GM12878 (cell line): ENCODE data around the gene TACR3. TPM values are rescaled to one million over a fixed set of nuclear protein-coding genes. Genes with fewer than 3 reads are reported as not detected.

ENCODE experiments used
- ATAC-seq: fragments of 200-7000 bp; cut with Tn5 transposase; 3 replicates; pipeline ENCODE4 v1.9.1; 2020; ENCODE audit warnings: mild to moderate bottlenecking, moderate library complexity
- BruUV-seq: library from RNA; stranded (reverse); fragments of 400-500 nt; replicated peaks from 2 replicates; lab custom pipeline; 2021; lab: Mats Ljungman, UMichigan
- CTCF ChIA-PET: fragments of 300-600 bp; sonication (Branson Sonifier 250); formaldehyde crosslinking; extraction: SDS; loops from one replicate; lab custom pipeline; 2021; ENCODE audit warnings: inconsistent platforms; lab: Yijun Ruan, JAX
- POLR2A ChIA-PET: fragments of 350-600 bp; formaldehyde crosslinking; extraction: SDS; loops from one replicate; lab custom pipeline; 2021; ENCODE audit warnings: inconsistent platforms; lab: Charles Lee
- RAD21 ChIA-PET: fragments of 300-600 bp; sonication (Branson Sonifier 250); formaldehyde crosslinking; loops from one replicate; lab custom pipeline; 2023; ENCODE audit warnings: antibody characterized with exemption; ENCODE audit not compliant: unreplicated experiment; lab: Charles Lee
- SMC1A ChIA-PET: fragments of 300-600 bp; sonication (Branson Sonifier 250); formaldehyde crosslinking; loops from one replicate; lab custom pipeline; 2023; ENCODE audit not compliant: unreplicated experiment, uncharacterized antibody; lab: Charles Lee
- DNase-seq: peaks from one replicate; pipeline ENCODE4 v3.0.0-alpha.2; 2011; ENCODE audit warnings: low read depth, low spot score
- FAIRE-seq: peaks from 3 replicates; lab custom pipeline; 2011; peaks lifted over from hg19 to GRCh38; lab: Jason Lieb, UNC
- H2AFZ ChIP-seq: 2 replicates; pipeline ENCODE4 v1.6.0; 2011; ENCODE audit warnings: low read depth, low read length, control low read depth; ENCODE audit not compliant: control insufficient read depth
- H3K27ac ChIP-seq: 2 replicates; pipeline ENCODE4 v1.5.1; 2011; ENCODE audit warnings: control low read depth; ENCODE audit not compliant: control insufficient read depth, insufficient read depth
- H3K27me3 ChIP-seq, 2 experiments: replicated peaks in 1 of 2; 2 replicates each; pipeline versions ENCODE4 v1.6.0 to v1.6.1; 2011; ENCODE audit warnings: low read length in 1 of 2; ENCODE audit not compliant: control insufficient read depth in 2 of 2, insufficient read depth in 2 of 2
- H3K36me3 ChIP-seq, 2 experiments: 2 replicates each; pipeline ENCODE4 v1.5.1; 2011; ENCODE audit warnings: low read length in 1 of 2; ENCODE audit not compliant: control insufficient read depth in 2 of 2, insufficient read depth in 2 of 2
- H3K4me1 ChIP-seq: 2 replicates; pipeline ENCODE4 v1.6.1; 2011; ENCODE audit warnings: mild to moderate bottlenecking, low read length, moderate library complexity, mixed read lengths; ENCODE audit not compliant: control insufficient read depth, insufficient read depth
- H3K4me2 ChIP-seq: 2 replicates; pipeline ENCODE4 v1.6.0; 2011; ENCODE audit warnings: control low read depth; ENCODE audit not compliant: control insufficient read depth, insufficient read depth
- H3K4me3 ChIP-seq: fragments of 200-600 bp; sonication (generic); 2 replicates; pipeline ENCODE4 v1.5.1; 2016
- H3K79me2 ChIP-seq: 2 replicates; pipeline ENCODE4 v1.6.0; 2011; ENCODE audit warnings: low read length; ENCODE audit not compliant: control insufficient read depth, insufficient read depth
- H3K9ac ChIP-seq: 2 replicates; pipeline ENCODE4 v1.8.0; 2011; ENCODE audit warnings: low read length, control low read depth, mixed read lengths; ENCODE audit not compliant: control insufficient read depth, insufficient read depth
- H3K9me3 ChIP-seq: replicated peaks from 3 replicates; pipeline ENCODE4 v1.5.1; 2011; ENCODE audit warnings: mild to moderate bottlenecking, low read length; ENCODE audit not compliant: control insufficient read depth, insufficient read depth
- H4K20me1 ChIP-seq: 2 replicates; pipeline ENCODE4 v1.6.0; 2011; ENCODE audit not compliant: control insufficient read depth, insufficient read depth
- CHD4 ChIP-seq: fragments of 200-600 bp; sonication (generic); IDR thresholded peaks from 2 replicates; pipeline ENCODE4 v1.6.1; 2016; ENCODE audit warnings: mild to moderate bottlenecking
- CREM ChIP-seq: IDR thresholded peaks from 2 replicates; pipeline ENCODE4 v1.6.1; 2014; ENCODE audit warnings: antibody characterized with exemption, low read depth
- E4F1 ChIP-seq: fragments of 450-650 bp; IDR thresholded peaks from 2 replicates; pipeline ENCODE4 v1.6.1; 2018; ENCODE audit warnings: borderline replicate concordance, mild to moderate bottlenecking; ENCODE audit not compliant: partially characterized antibody
- EP300 ChIP-seq, 2 experiments: fragments of 150-350 bp in 1 of 2; IDR thresholded peaks; 2 replicates each; pipeline ENCODE4 v1.6.1; 2011 to 2012; ENCODE audit warnings: low read depth in 2 of 2, low read length in 2 of 2, borderline replicate concordance in 1 of 2, improper control_type of control experiment in 1 of 2, inconsistent platforms in 1 of 2; ENCODE audit not compliant: control insufficient read depth in 1 of 2
- KLF5 ChIP-seq: fragments of 450-650 bp; IDR thresholded peaks from 2 replicates; pipeline ENCODE4 v1.6.1; 2014; ENCODE audit warnings: mild to moderate bottlenecking; ENCODE audit not compliant: partially characterized antibody
- MAX ChIP-seq: IDR thresholded peaks from 2 replicates; pipeline ENCODE4 v1.6.1; 2012; ENCODE audit warnings: low read depth, low read length, improper control_type of control experiment
- NBN ChIP-seq: fragments of 450-650 bp; IDR thresholded peaks from 2 replicates; pipeline ENCODE4 v1.6.1; 2016
- NR2C1 ChIP-seq: fragments of 450-650 bp; IDR thresholded peaks from 2 replicates; pipeline ENCODE4 v1.6.1; 2017; ENCODE audit warnings: antibody characterized with exemption, mild to moderate bottlenecking, moderate library complexity
- PAX8 ChIP-seq: fragments of 450-650 bp; IDR thresholded peaks from 2 replicates; pipeline ENCODE4 v1.6.1; 2017; ENCODE audit warnings: mild to moderate bottlenecking, moderate library complexity
- RAD21 ChIP-seq: IDR thresholded peaks from 2 replicates; pipeline ENCODE4 v1.6.1; 2011; ENCODE audit warnings: mild to moderate bottlenecking, low read depth, low read length, moderate library complexity; ENCODE audit not compliant: insufficient read depth
- RFX5 ChIP-seq: IDR thresholded peaks from 2 replicates; pipeline ENCODE4 v1.6.1; 2011; ENCODE audit warnings: low read depth, low read length, improper control_type of control experiment
- SIX5 ChIP-seq: IDR thresholded peaks from 2 replicates; pipeline ENCODE4 v1.6.1; 2011; ENCODE audit warnings: mild to moderate bottlenecking, low read depth, low read length, moderate library complexity; ENCODE audit not compliant: severe bottlenecking
- TBL1XR1 ChIP-seq: IDR thresholded peaks from 2 replicates; pipeline ENCODE4 v1.6.1; 2012; ENCODE audit warnings: low read depth, low read length, improper control_type of control experiment
- TCF3 ChIP-seq: IDR thresholded peaks from 2 replicates; pipeline ENCODE4 v1.6.1; 2012; ENCODE audit warnings: low read depth, mild to moderate bottlenecking, low read length, borderline replicate concordance; ENCODE audit not compliant: insufficient read depth
- WGBS: methylation state at CpG from one replicate; pipeline ENCODE4 v1.1.6; 2016; ENCODE audit warnings: low lambda C conversion rate; ENCODE audit not compliant: insufficient replicate concordance, insufficient coverage; ENCODE audit errors: missing lambda C conversion rate; 5-methylcytosine and 5-hydroxymethylcytosine counted together
- in situ Hi-C: fragments of 300-500 bp; cut with MboI; formaldehyde crosslinking; loops from 9 replicates; pipeline ENCODE4 v1.14.3; 2018; ENCODE audit warnings: mixed read lengths
- intact Hi-C: fragments of 100-400 bp; cut with micrococcal nuclease; formaldehyde crosslinking; loops from one replicate; pipeline ENCODE4 v1.14.2; 2022; ENCODE audit not compliant: unreplicated experiment
- polyA plus RNA-seq, 11 experiments: library from polyadenylated mRNA; depleted of rRNA in 4 of 11; unstranded in 6 of 11; stranded (reverse) in 5 of 11; fragments of >200 nt; fragmentation: Nextera tagmentation in 4 of 11; fragmentation: Illumina TruSeq in 1 of 11; extraction: Ambion mirVana in 4 of 11; extraction: Trizol in 1 of 11; gene quantifications; 1 replicate in 1 of 11; 2 replicates in 10 of 11; pipeline versions ENCODE4 v1.2.1 to v1.2.3, GENCODE V29; 2011 to 2016; ENCODE audit warnings: inconsistent platforms in 2 of 11, missing spikeins in 2 of 11, low read depth in 1 of 11
- total RNA-seq, 4 experiments: library from RNA; depleted of rRNA in 3 of 4; stranded (reverse); fragments of >200 nt in 3 of 4; fragmentation: Illumina TruSeq in 1 of 4; extraction: Trizol in 1 of 4; gene quantifications; 2 replicates each; pipeline versions ENCODE4 v1.2.1 to v1.2.3, GENCODE V29; 2013 to 2021
- TF ChIP-seq, protein P1 (sequence below): fragments of 450-650 bp; conservative IDR thresholded peaks from 2 replicates; pipeline ENCODE4 v1.6.1; 2017; ENCODE audit warnings: mild to moderate bottlenecking, moderate library complexity
- TF ChIP-seq, protein P2 (sequence below): fragments of 450-650 bp; formaldehyde crosslinking; IDR thresholded peaks from 2 replicates; pipeline ENCODE4 v1.4.0; 2022; ENCODE audit warnings: mild to moderate bottlenecking, moderate library complexity

TACR3 gene
- total and polyA plus RNA-seq, 10 of the 15 experiments (the other 5 are each of a cell fraction or from before 2014, with no cell fraction given): not detected

GRCh38 chr4:103720661-103721060, 876 bp upstream of the TACR3 start:
- H3K9me3 ChIP-seq: no peaks in the 10 kb centered on the region
- ATAC-seq (no peak), DNase-seq (no peak), FAIRE-seq (no peak)
- WGBS: 29% methylated on average over 8 of the region's 8 CpGs
- in situ Hi-C loops: no loop called here
- ChIA-PET RAD21 (no interaction called here), SMC1A (no interaction called here), POLR2A (interaction anchor here (0.6 kb wide), 1 partner anchor 38 kb away, joined by 4 read pairs; no protein-coding TSS in a partner anchor), CTCF (no interaction called here)
- no peaks in the 10 kb centered on the region for H4K20me1 ChIP-seq
- H2AFZ ChIP-seq: no peak overlapping the region
- H3K9ac ChIP-seq: no peak overlapping the region
- no peak overlapping the region for H3K4me2 ChIP-seq
- H3K4me3 ChIP-seq: no peak overlapping the region
- peaks cover 0 to 2% of the 10 kb centered on the region in 2 experiments; a peak in 2 of 4 replicates for H3K27me3 ChIP-seq
- H3K4me1 ChIP-seq: no peaks in the 10 kb centered on the region
- TF ChIP-seq RAD21 (no peak), NR2C1 (no peak), SIX5 (no peak), MAX (no peak), PAX8 (no peak), TCF3 (no peak), TBL1XR1 (no peak), NBN (no peak), EP300 (IDR thresholded peaks at IDR 0.05; ENCODE audit: borderline replicate concordance in 1 of 2, control insufficient read depth in 1 of 2, low read depth in 2 of 2, low read length in 2 of 2) (no peak), KLF5 (no peak), CREM (no peak), RFX5 (no peak), CHD4 (no peak), E4F1 (no peak)
- TF ChIP-seq, protein P1, sequence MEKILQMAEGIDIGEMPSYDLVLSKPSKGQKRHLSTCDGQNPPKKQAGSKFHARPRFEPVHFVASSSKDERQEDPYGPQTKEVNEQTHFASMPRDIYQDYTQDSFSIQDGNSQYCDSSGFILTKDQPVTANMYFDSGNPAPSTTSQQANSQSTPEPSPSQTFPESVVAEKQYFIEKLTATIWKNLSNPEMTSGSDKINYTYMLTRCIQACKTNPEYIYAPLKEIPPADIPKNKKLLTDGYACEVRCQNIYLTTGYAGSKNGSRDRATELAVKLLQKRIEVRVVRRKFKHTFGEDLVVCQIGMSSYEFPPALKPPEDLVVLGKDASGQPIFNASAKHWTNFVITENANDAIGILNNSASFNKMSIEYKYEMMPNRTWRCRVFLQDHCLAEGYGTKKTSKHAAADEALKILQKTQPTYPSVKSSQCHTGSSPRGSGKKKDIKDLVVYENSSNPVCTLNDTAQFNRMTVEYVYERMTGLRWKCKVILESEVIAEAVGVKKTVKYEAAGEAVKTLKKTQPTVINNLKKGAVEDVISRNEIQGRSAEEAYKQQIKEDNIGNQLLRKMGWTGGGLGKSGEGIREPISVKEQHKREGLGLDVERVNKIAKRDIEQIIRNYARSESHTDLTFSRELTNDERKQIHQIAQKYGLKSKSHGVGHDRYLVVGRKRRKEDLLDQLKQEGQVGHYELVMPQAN: no peak
- TF ChIP-seq, protein P2, sequence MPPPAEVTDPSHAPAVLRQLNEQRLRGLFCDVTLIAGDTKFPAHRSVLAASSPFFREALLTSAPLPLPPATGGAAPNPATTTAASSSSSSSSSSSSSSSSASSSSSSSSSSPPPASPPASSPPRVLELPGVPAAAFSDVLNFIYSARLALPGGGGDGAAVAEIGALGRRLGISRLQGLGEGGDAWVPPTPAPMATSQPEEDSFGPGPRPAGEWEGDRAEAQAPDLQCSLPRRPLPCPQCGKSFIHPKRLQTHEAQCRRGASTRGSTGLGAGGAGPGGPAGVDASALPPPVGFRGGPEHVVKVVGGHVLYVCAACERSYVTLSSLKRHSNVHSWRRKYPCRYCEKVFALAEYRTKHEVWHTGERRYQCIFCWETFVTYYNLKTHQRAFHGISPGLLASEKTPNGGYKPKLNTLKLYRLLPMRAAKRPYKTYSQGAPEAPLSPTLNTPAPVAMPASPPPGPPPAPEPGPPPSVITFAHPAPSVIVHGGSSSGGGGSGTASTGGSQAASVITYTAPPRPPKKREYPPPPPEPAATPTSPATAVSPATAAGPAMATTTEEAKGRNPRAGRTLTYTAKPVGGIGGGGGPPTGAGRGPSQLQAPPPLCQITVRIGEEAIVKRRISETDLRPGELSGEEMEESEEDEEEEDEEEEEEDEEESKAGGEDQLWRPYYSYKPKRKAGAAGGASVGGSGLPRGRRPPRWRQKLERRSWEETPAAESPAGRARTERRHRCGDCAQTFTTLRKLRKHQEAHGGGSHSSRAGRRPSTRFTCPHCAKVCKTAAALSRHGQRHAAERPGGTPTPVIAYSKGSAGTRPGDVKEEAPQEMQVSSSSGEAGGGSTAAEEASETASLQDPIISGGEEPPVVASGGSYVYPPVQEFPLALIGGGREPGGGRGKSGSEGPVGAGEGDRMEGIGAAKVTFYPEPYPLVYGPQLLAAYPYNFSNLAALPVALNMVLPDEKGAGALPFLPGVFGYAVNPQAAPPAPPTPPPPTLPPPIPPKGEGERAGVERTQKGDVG (CRISPR knock-in tag): no peak
- no TSS peak for BruUV-seq
- intact Hi-C loops: no loop called here
- no peaks in the 10 kb centered on the region for H3K79me2 ChIP-seq
- no peak overlapping the region for H3K27ac ChIP-seq
- no peaks in the 10 kb centered on the region for H3K36me3 ChIP-seq
